Left renal cortex interstitium (tissue), 4 donors: ENCODE data around the gene USF2. TPM values are rescaled to one million over a fixed set of nuclear protein-coding genes. Genes with fewer than 3 reads are reported as not detected.

Experiments
- DNase-seq, 4 donors: peaks; one replicate each; pipeline ENCODE4 v3.0.0-alpha.2; 2013; ENCODE audit warnings: low read depth in 4 of 4, low spot score in 2 of 4, missing footprints in 1 of 4
- polyA plus RNA-seq, 4 donors: library from polyadenylated mRNA; unstranded; fragments of 120-200 nt; gene quantifications; one replicate each; pipeline ENCODE4 v1.2.1, GENCODE V29; 2013; ENCODE audit not compliant: insufficient read length in 4 of 4

USF2 gene
- polyA plus RNA-seq, 4 donors: 160 to 193 (median 172) TPM

DNA sequence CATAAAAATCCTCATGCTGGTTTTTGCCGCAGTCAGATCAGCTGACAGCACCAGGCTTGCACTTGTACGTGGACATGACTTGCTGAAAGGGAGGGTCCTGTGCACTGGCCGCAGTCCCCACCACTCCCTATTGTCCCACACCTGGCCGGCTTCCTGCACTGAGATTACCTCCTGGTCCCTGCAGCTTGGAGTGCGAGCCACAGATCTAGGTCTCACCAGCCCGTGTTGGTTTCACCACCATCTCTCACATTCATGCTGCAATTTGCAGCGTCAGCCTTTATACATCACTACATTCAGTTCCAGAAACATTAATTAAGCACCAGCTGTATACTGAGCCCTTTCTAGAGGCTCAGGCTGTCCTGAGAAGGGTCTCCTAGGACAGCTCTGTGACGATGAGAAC is 45.3 kb downstream of the USF2 start:
- no peak for DNase-seq

DNA sequence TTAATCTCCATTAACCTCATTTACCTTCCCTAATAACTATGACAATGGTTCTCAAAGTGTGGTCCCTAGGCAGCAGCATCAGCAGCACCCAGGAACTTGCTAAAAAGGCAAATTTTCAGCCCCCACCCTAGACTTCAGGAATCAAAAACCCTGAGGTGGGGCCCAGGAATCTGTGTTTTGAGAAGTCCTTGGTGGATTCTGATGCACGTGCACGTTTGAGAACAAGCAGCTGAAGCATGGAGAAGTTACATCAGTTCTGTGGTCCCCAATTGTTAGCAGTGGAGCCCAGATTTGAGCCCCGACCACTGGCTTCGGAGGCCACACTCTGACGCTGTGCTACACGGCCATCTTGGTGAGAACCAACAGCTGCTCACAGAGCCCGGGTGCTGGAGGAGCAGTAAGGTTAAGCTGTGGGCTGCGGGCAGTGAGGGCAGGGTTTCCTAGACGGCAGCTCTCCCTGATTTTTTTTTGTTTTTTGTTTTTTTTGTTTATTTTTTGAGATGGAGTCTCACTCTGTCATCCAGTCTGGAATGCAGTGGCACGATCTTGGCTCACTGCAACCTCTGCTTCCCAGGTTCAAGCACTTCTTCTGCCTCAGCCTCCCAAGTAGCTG is 46.2 kb downstream of the USF2 start:
- no peak for DNase-seq

DNA sequence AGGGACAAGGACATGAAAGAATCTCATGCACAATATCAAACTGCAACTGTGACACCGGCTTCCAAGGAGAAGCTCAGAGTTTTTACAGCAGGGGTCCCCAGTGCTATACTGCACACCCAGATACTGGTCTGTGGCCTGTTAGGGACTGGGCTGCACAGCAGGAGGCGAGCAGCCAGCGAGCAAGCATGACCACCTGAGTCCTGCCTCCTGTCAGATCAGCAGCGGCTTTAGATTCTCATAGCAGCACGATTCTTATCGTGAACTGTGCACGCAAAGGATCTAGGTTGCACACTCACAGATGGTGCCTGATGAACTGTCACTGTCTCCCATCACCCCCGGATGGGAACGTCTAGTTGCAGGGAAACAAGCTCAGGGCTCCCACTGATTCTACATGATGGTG is 47.1 kb downstream of the USF2 start:
- DNase-seq: no peak

DNA sequence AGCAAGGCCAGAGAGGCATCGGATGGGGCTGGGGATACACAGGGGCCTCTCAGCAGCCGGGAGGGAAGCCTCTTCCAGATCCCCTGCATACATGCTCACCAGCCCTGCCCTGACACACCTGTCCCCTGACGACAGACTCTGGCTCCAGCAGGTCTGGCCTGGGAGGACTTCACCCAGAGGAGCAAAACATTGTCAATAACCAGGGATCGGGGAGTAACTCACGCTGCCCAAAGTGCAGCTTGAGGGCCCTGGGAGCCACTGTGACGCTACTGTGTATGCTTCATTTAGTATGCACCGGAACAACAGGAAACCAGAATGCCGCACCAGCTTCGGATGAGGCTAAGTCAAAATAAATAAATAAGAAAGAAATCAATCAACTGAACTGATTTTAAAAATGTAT is 47.8 kb downstream of the USF2 start:
- no peak for DNase-seq

DNA sequence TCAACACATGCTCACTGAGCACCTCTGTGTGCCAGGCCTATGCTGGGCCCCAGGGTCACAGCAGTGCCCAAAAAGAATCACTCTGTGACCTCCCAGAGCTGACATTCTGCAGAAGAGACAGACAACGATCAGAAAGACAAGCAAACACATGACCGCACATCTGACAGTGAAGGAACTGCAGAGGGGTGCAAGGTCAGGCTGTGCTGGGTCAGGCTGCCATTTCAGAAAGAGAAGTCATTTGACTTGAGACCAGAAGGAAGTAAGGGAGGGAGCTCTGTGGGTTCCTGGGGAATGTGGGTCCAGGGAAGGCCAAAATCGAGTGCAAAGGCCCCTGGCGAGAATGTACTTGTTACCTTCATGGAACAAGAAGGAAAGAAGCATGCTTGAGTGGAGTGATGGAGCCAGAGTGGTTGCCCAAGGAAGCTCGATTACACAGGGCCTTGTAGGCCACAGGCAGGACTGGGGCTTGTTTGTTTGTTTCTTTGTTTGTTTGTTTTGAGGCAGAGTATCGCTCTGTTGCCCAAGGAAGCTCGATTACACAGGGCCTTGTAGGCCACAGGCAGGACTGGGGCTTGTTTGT is 48.8 kb downstream of the USF2 start:
- DNase-seq: no peak

DNA sequence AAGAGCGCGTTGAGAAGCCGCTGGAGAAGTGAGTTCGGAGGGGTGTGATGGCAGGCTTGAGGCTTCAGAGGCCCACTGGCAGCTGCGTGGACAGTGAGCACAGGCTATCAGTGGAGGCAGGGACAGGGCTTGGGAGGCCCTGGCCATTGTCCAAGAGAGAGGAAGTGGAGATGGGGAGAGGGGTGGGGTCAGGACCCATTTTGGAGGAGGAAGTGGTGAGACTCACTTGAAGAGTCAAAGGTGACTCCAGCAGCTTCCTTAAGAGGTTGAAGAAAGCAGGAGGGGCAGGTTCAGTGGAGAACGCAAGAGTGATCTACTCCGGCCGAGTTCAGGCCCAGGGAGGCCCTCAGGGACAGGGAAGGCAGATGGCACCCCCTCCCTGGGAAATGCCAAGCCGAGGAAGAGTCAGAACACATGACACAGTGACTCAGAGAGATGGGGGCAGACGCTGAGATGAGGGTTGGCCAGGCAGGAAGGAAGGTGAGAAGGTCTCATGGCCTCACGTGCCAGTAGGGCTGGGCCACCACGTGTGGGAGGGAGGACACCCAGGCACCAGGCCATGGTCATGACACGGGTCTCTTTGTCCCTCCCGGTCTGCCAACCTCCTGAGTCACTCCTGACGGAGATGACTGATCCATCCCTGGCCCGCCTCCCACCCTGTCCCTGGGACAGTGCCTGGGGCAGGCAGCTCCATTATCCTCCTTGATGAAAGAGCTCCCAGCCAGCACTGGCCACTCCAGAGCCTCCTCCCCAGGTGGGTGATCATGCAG is 50.1 kb downstream of the USF2 start:
- no peak for DNase-seq

DNA sequence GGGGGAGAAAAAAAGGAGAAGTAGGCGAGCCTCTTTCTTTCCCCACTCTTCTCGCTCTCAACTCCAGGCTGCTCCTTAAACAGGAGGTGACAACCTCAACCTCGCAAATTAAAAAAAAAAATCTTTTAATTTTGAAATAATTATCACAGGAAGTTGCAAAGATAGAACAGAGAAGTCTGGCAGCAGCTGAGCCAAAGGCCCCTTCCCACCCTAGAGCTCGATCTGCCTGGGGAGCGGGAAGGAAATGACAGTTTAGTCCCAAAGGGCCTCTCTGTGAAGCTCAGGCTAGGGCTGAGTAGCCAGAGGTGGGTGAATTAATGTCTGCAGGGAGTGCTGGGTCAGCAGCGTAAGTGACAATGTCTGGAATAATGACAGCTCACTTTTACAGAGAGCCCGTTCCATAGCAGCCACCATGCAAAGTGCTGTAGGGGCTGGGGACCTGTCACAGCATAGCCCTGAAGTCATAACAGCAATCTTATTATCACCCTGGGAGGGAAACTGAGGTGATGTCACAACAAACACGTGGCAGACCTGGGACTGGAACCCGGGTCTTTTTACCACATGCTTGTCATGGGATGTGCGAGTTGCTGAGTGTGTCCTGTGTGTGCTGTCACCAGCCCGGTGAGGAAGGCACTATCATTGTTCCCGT is 51.4 kb downstream of the USF2 start:
- no peak for DNase-seq

DNA sequence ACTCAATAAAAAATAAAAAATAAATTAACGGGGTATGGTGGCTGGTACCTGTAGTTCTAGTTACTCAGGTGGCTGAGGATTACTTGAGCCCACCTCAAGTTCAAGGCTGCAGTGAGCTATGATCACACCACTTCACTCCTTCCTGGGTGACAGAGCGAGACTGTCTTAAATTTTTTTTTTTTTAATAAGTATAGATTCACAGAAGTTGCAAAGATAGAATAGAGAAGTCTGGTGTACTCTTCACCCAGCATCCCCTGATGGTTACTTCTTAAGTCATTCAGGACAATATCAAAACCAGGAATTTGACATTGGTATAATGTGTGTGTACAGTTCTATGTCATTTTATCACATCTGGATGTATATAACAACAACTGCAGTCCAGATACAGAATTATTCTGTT is 52.5 kb downstream of the USF2 start:
- DNase-seq: no peak

DNA sequence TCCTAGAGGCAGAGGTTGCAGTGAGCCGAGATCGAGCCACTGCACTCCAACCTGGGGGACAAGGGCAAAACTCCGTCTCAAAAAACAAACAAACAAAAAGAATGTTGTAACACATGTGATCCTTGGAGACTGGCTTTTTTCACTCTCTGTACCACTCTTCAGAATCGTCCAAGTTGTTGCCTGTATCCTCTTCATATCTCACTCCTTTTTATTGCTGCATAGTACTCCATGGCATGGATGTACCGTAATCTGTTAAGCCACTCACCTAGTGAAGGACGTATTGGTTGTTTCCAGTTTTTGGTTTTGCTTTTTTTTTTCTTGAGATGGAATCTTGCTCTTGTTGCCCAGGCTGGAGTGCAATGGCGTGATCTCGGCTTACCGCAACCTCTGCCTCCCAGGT is 53.3 kb downstream of the USF2 start:
- DNase-seq: no peak

DNA sequence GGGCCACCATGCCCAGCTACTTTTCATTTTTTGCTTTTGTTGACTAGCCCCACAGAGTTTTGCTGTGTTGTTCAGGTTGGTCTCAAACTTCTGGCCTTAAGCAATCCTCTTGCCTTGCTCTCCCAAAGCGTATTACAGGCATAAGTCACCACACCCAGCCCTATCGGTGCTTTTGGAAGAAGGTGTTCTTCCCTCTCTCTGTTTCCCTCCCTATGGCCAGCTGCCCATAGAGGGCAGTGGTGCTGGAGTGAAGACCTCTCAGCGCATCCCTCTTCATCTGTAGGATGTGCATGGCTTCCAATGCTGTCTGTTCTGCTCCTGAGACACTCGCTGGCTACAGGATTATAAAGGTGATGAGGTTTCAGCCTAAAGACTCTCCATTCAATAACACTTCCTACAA is 58.9 kb downstream of the USF2 start:
- DNase-seq: no peak

DNA sequence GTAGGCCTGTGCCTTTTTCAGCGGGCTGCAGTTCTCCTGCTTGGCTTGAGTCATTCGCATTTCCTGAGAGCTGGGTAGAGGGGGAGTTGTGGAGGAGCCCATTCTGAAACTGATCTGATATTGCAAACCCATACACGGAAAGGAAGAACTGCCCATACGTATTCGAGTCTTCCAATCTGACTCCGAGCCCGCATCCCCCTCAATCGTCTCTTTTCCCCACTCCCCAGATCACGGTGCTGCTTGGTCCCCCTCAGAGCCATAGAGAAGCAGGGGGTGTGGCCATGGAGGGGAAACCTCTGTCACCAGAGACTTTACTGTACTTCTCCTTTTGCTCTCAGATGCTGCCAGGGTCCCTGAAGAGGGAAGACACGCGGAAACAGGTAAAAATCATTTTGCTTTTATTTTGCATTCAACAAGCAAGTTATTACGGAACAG is 60.1 kb downstream of the USF2 start, which contains the start of gene CD22:
Gene CD22, plus strand, starts transcription at position 337 of the 435 bp plus-strand sequence. CDS start 2,854 bp downstream, outside the sequence.
- DNase-seq: no peak

DNA sequence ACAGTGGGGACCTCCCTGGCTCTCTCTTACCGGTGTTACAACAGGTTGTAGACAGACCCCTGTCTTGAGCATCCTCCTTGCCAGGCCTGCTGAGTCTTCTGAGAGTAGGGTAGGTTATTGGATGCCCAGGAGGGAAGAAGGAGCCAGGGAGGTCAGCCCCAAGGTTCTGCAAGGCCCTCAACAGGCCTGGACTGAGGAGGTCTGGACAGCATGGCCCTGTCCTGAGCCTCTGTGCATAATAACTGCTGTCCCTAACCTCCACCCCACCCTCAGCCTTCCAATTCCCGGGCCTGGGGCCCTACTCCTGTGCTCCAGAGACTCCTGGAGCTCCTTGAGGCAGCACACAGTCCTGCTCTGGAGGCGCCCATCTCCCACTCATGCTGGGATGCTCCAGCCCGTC is 60.6 kb downstream of the USF2 start:
- DNase-seq: no peak

Other genes starting within 250 kb of the USF2 start
- 1 to 10 TPM in 3 of 4 donors, under 1 TPM in 1; 0.41 to 1.4 (median 1.4) TPM for gene SCN1B, start 238.5 kb upstream of the USF2 start, polyA plus RNA-seq
- 100 to 1,000 TPM in 3 of 4 donors, 10 to 100 TPM in 1; 88.9 to 122 (median 112) TPM for gene HPN, start 227.2 kb upstream of the USF2 start, polyA plus RNA-seq
- gene FXYD3, start 153.1 kb upstream of the USF2 start, polyA plus RNA-seq: 10 to 100 TPM; 16.2 to 25.3 (median 19.5) TPM
- 1 to 10 TPM; 2.9 to 4.0 (median 3.3) TPM for gene LGI4, start 133.9 kb upstream of the USF2 start, polyA plus RNA-seq
- gene FXYD1, start 130.1 kb upstream of the USF2 start, polyA plus RNA-seq: 10 to 100 TPM; 15.4 to 32.1 (median 24.9) TPM
- gene FXYD7, start 125.7 kb upstream of the USF2 start, polyA plus RNA-seq: 1 to 10 TPM in 2 of 4 donors, under 1 TPM in 2; 0.44 to 2.2 (median 1.3) TPM
- gene FXYD5, start 114.2 kb upstream of the USF2 start, polyA plus RNA-seq: 10 to 100 TPM; 19.5 to 33.3 (median 25.7) TPM
- gene FAM187B, start 40.2 kb upstream of the USF2 start, polyA plus RNA-seq: not detected
- gene LSR, start 20.0 kb upstream of the USF2 start, polyA plus RNA-seq: 10 to 100 TPM; 49.9 to 73.2 (median 59.6) TPM
- under 1 TPM; 0.09 to 0.92 (median 0.30) TPM for gene HAMP, start 13.6 kb downstream of the USF2 start, polyA plus RNA-seq
- 10 to 100 TPM in 1 of 4 donors, 1 to 10 TPM in 3; 2.6 to 15.5 (median 5.6) TPM for gene MAG, start 23.2 kb downstream of the USF2 start, polyA plus RNA-seq
- 10 to 100 TPM in 2 of 4 donors, 1 to 10 TPM in 2; 6.3 to 51.9 (median 12.3) TPM for gene CD22, start 60.2 kb downstream of the USF2 start, polyA plus RNA-seq
- gene FFAR1, start 78.9 kb downstream of the USF2 start, polyA plus RNA-seq: under 1 TPM; 0.06 to 0.87 (median 0.64) TPM
- gene FFAR3, start 89.5 kb downstream of the USF2 start, polyA plus RNA-seq: under 1 TPM in 3 of 4 donors, not detected in 1; 0.13 to 0.19 (median 0.17) TPM
- gene GPR42, start 102.1 kb downstream of the USF2 start, polyA plus RNA-seq: under 1 TPM in 1 of 4 donors, not detected in 3; 0.23 TPM
- under 1 TPM; 0.22 to 0.60 (median 0.33) TPM for gene FFAR2, start 179.3 kb downstream of the USF2 start, polyA plus RNA-seq
- gene KRTDAP, start 221.5 kb downstream of the USF2 start, polyA plus RNA-seq: 1 to 10 TPM in 2 of 4 donors, under 1 TPM in 2; 0.48 to 2.1 (median 0.85) TPM
- gene DMKN, start 244.7 kb downstream of the USF2 start, polyA plus RNA-seq: 100 to 1,000 TPM in 2 of 4 donors, 10 to 100 TPM in 2; 69.7 to 135 (median 107) TPM